Gastrocnemius medialis (tissue), 4 donors: Measurements from ENCODE around the gene KRTAP10-4.

Experiments
- POLR2A ChIP-seq, 2 donors: fragments of 450-650 bp; IDR thresholded peaks; one replicate each; pipeline ENCODE4 v1.6.1; 2017; ENCODE audit warnings: antibody characterized with exemption in 2 of 2, mild to moderate bottlenecking in 2 of 2, moderate library complexity in 2 of 2
- TF ChIP-seq, protein P1 (sequence below), 5 experiments: fragments of 450-650 bp in 3 of 5; fragments of 200-600 bp in 2 of 5; sonication (generic) in 2 of 5; IDR thresholded peaks in 4 of 5; conservative IDR thresholded peaks in 1 of 5; 1 replicate in 4 of 5; 2 replicates in 1 of 5; pipeline ENCODE4 v1.5.1; 2016 to 2019; ENCODE audit warnings: antibody characterized with exemption in 5 of 5, mild to moderate bottlenecking in 3 of 5, moderate library complexity in 3 of 5

DNA sequence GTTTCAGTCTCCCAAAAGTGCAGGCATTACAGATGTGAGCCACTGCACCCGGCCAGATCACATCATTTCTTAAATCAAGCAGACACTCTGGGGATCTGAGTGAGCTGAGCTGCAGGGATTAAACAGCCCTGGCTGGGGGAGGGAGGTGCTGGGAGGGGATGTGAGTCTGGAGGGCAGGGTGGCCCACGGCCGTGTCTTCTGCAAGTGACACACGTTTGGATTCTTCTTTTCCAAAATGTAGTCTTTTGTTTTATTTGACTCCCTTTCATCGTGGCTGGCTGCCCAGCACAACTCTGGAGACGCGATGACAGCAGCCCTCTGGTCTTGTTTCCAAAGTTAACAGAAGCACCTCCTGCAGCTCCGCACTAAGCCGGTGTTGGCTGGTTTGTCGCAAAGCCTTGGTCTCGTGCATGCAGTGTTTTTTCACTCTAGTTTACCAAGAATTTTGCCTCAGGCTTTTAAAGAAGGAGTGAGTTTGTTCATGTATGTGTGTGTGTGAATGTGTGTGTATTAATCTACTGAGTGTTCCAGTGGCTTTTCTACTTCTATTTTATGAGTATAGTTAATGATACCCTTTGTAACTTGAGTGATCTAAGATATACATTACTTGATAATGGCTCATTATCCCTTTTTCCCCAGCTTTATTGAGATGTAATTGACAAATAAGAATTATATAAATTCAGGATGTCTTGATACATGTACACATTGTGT is 9.7 kb downstream of the KRTAP10-4 start:
- TF ChIP-seq, protein P1, sequence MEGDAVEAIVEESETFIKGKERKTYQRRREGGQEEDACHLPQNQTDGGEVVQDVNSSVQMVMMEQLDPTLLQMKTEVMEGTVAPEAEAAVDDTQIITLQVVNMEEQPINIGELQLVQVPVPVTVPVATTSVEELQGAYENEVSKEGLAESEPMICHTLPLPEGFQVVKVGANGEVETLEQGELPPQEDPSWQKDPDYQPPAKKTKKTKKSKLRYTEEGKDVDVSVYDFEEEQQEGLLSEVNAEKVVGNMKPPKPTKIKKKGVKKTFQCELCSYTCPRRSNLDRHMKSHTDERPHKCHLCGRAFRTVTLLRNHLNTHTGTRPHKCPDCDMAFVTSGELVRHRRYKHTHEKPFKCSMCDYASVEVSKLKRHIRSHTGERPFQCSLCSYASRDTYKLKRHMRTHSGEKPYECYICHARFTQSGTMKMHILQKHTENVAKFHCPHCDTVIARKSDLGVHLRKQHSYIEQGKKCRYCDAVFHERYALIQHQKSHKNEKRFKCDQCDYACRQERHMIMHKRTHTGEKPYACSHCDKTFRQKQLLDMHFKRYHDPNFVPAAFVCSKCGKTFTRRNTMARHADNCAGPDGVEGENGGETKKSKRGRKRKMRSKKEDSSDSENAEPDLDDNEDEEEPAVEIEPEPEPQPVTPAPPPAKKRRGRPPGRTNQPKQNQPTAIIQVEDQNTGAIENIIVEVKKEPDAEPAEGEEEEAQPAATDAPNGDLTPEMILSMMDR (IDR thresholded peaks at IDR 0.05 in 4 of 5, conservative IDR thresholded peaks at IDR 0.05 in 1 of 5) = no peak
- TF ChIP-seq POLR2A (IDR thresholded peaks at IDR 0.05) = no peak
